Stomach (tissue), 9 donors: ENCODE results near the gene ZDHHC18. TPM values are rescaled to one million over a fixed set of nuclear protein-coding genes. Genes with fewer than 3 reads are reported as not detected.
"Not testable (repeated sequence)": the region's sequence is repeated elsewhere in the genome, so short reads cannot be mapped to it uniquely, and the experiment has no call there.

ENCODE experiments used
- DNase-seq, 2 donors: peaks; one replicate each; pipeline versions ENCODE4 v3.0.0 to v3.0.0-alpha.2; 2013 to 2019
- H3K27ac ChIP-seq, 5 donors: fragments of 200-600 bp in 4 of 5; sonication (generic) in 4 of 5; one replicate each; pipeline ENCODE4 v1.5.1; 2013 to 2019; ENCODE audit warnings: mild to moderate bottlenecking in 1 of 5, moderate library complexity in 1 of 5
- H3K27me3 ChIP-seq, 3 donors: fragments of 200-600 bp; sonication (generic); one replicate each; pipeline ENCODE4 v1.5.1; 2017 to 2019; ENCODE audit warnings: mixed run types in 1 of 3
- H3K36me3 ChIP-seq, 4 donors: fragments of 200-600 bp; sonication (generic); 1 replicate in 3 of 4; 2 replicates in 1 of 4; pipeline ENCODE4 v1.5.1; 2016 to 2019
- H3K4me1 ChIP-seq, 4 donors: fragments of 200-600 bp; sonication (generic); one replicate each; pipeline ENCODE4 v1.5.1; 2016 to 2019
- H3K4me3 ChIP-seq, 4 donors: fragments of 200-600 bp; sonication (generic) in 3 of 4; one replicate each; pipeline ENCODE4 v1.5.1; 2016 to 2019; ENCODE audit warnings: mild to moderate bottlenecking in 1 of 4
- H3K9me3 ChIP-seq, 4 donors: fragments of 200-600 bp; sonication (generic); one replicate each; pipeline ENCODE4 v1.5.1; 2016 to 2019
- EP300 ChIP-seq: sonication (generic); formaldehyde crosslinking; IDR thresholded peaks from one replicate; pipeline ENCODE4 v1.6.1; 2017; ENCODE audit warnings: antibody characterized with exemption
- POLR2A ChIP-seq, 4 donors: fragments of 450-650 bp; IDR thresholded peaks; one replicate each; pipeline ENCODE4 v1.6.1; 2016; ENCODE audit warnings: antibody characterized with exemption in 4 of 4, control low read depth in 2 of 4, mild to moderate bottlenecking in 1 of 4, moderate library complexity in 1 of 4
- POLR2AphosphoS5 ChIP-seq, 3 donors: sonication (generic); formaldehyde crosslinking; IDR thresholded peaks; one replicate each; pipeline ENCODE4 v1.6.1; 2016; ENCODE audit warnings: antibody characterized with exemption in 3 of 3
- WGBS, 5 donors: extraction: QIAGEN DNeasy Blood & Tissue Kit in 3 of 5; methylation state at CpG; one replicate each; pipeline versions ENCODE4 v1.1.5 to v1.1.7; 2013 to 2018; 5-methylcytosine and 5-hydroxymethylcytosine counted together
- intact Hi-C: fragments of 100-400 bp; cut with DNase I; formaldehyde crosslinking; loops from one replicate; pipeline ENCODE4 v1.15.1; 2023; ENCODE audit warnings: low total_unique reads
- polyA plus RNA-seq, 3 donors: library from polyadenylated mRNA; stranded (reverse); fragments of 200-250 nt; gene quantifications; one replicate each; pipeline ENCODE4 v1.2.3, GENCODE V29; 2013
- total RNA-seq, 5 donors: library from RNA; depleted of rRNA; stranded (reverse); fragments of >200 nt; gene quantifications; one replicate each; pipeline versions ENCODE4 v1.1.0 to v1.2.3, GENCODE V29; 2014 to 2016
- TF ChIP-seq, protein P1 (sequence below), 7 experiments: fragments of 450-650 bp in 4 of 7; fragments of 200-600 bp in 3 of 7; sonication (generic) in 3 of 7; IDR thresholded peaks; one replicate each; pipeline ENCODE4 v1.5.1; 2016 to 2019; ENCODE audit warnings: antibody characterized with exemption in 7 of 7, control low read depth in 2 of 7, mild to moderate bottlenecking in 1 of 7
- donor health status: healthy with polysubstance abuse.
- donor health status: Bipolar disorder and iron deficiency.
- donor health status: healthy.

Gene ZDHHC18
- total and polyA plus RNA-seq, 8 donors, result 5.2 to 81.7 (median 9.2) TPM

DNA sequence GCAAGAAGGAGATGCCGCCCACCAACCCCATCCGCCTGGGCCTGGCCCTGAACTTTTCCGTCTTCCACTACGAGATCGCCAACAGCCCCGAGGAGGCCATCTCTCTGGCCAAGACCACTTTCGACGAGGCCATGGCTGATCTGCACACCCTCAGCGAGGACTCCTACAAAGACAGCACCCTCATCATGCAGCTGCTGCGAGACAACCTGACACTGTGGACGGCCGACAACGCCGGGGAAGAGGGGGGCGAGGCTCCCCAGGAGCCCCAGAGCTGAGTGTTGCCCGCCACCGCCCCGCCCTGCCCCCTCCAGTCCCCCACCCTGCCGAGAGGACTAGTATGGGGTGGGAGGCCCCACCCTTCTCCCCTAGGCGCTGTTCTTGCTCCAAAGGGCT is 37.2 kb downstream of the ZDHHC18 start:
- 23 to 57% (median 45%) methylated on average over 11 to 20 of the region's 20 CpGs for WGBS, 5 donors
- TF ChIP-seq EP300, result no peak
- TF ChIP-seq POLR2AphosphoS5 (IDR thresholded peaks at IDR 0.05), result no peak
- TF ChIP-seq, protein P1, sequence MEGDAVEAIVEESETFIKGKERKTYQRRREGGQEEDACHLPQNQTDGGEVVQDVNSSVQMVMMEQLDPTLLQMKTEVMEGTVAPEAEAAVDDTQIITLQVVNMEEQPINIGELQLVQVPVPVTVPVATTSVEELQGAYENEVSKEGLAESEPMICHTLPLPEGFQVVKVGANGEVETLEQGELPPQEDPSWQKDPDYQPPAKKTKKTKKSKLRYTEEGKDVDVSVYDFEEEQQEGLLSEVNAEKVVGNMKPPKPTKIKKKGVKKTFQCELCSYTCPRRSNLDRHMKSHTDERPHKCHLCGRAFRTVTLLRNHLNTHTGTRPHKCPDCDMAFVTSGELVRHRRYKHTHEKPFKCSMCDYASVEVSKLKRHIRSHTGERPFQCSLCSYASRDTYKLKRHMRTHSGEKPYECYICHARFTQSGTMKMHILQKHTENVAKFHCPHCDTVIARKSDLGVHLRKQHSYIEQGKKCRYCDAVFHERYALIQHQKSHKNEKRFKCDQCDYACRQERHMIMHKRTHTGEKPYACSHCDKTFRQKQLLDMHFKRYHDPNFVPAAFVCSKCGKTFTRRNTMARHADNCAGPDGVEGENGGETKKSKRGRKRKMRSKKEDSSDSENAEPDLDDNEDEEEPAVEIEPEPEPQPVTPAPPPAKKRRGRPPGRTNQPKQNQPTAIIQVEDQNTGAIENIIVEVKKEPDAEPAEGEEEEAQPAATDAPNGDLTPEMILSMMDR (IDR thresholded peaks at IDR 0.05), result no peak
- TF ChIP-seq POLR2A (IDR thresholded peaks at IDR 0.05), result no peak
- Histone ChIP-seq H3K27ac (peak overlapping the region; percentile 88 to 99 (median 96)), H3K9me3 (no peaks in the 10 kb centered on the region), H3K27me3 (no peaks in the 10 kb centered on the region), H3K4me3 (peak overlapping the region; percentile 58 to 65 (median 61)), H3K36me3 (no peaks in the 10 kb centered on the region), H3K4me1 (peaks cover 16 to 36% (median 26%) of the 10 kb centered on the region in 4 donors)
- DNase-seq, result peak in 1 of 2 donors; percentile 17
- intact Hi-C loops, result no loop called here

DNA sequence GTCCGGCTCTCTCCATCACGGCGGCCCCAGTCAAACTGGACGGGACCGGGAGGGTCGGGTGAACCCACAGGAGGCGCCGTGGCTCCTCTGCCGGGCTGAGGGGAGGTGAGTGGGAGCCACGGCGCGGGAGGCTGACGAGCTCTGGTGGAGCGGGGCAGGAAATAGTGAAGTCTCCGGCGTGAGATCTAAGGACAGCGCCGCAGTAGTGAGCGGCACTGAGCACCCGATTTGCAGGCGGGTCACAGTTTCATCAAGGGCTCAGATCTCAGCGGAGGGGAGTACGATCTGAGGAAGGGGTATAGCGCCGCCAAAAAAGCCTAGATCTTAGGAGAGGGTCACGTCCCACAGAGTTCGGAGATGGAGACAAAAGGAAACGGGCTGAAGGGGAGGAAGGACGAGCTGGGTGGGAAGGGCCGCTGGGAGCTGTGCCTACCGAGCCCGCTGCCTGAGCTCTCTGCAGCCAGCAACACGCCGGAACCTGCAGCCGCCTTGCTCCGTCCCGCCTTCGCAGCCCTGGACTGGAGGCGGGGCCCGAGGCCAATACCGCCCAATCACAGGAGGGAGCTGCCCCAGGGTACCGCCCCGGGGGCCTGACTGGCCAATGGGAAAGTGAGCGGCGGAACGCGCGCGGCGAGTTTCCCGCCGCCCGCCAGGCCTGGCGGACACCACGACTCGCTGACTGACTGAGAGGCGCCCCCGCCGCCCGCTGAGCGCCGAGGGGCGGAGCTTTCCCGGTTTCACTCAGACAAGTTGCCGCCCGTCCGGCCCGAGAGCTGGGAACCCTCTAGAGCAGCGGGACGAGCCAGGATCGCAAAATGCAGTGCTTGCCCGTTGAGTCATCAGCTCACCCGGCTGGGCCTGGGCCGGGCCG is 38.4 kb downstream of the ZDHHC18 start:
- TF ChIP-seq, protein P1 (IDR thresholded peaks at IDR 0.05), result no peak
- TF ChIP-seq POLR2A (IDR thresholded peaks at IDR 0.05) (peak in 1 of 4 donors; percentile 85), POLR2AphosphoS5 (IDR thresholded peaks at IDR 0.05) (peak; percentile 31 to 86 (median 82))
- peak overlapping the region; percentile 58 to 65 (median 61) for H3K4me3 ChIP-seq
- no peaks in the 10 kb centered on the region for H3K27me3 ChIP-seq
- WGBS, 5 donors, result 0 to 1% (median 0%) methylated on average over 24 to 75 of the region's 75 CpGs
- peak; percentile 97 to 99 for DNase-seq
- H3K36me3 ChIP-seq, result no peaks in the 10 kb centered on the region
- H3K27ac ChIP-seq, result peak overlapping the region; percentile 92 to 99 (median 96)
- H3K9me3 ChIP-seq, result no peaks in the 10 kb centered on the region
- peaks cover 16 to 36% (median 26%) of the 10 kb centered on the region in 4 donors for H3K4me1 ChIP-seq
- intact Hi-C loops, result no loop called here

DNA sequence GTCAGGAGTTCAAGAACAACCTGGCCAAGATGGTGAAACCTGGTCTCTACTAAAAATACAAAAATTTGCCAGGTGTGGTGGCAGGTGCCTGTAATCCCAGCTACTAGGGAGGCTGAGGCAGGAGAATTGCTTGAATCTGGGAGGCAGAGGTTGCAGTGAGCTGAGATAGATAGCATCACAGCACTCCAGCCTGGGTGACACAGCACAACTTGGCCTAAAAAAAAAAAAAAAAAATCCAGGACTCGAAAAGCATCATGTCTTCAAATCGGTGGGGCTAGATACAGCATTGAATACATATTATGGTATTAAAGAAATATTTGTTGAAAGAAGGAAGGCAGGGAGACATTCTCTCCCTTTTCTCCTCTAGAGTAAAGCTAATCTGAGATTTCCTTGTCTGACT is 46.6 kb downstream of the ZDHHC18 start:
- WGBS, 5 donors, result 58 to 84% (median 78%) methylated on average over 2 of the region's 2 CpGs
- not testable (repeated sequence) for H3K4me1 ChIP-seq, DNase-seq, H3K27me3 ChIP-seq, H3K27ac ChIP-seq, H3K9me3 ChIP-seq, H3K4me3 ChIP-seq
- intact Hi-C loops, result loop anchor here (10.0 kb wide), 1 partner anchor 58 kb away; no protein-coding TSS in a partner anchor
- peaks cover 9 to 29% (median 25%) of the 10 kb centered on the region in 4 donors for H3K36me3 ChIP-seq

DNA sequence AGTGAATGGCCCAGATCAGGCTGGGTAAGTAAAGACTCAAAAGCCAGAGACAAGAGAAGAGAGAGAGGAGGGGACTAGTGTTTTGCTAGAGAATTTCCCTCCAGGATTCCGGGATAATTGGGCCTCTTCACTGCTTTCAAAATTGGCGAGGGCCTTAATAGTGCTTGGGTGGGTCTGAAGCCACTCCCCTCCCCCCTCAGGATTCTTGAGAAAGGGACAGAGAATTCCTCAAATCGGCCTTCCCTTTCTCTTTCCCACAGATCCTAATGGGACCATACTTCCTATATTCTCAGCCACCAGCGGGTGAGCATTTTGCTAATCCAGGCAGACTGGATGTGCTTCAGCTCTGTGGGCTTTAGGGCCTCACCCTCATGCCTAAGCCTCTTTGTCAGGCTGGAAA is 48.4 kb downstream of the ZDHHC18 start:
- Histone ChIP-seq H3K4me1 (peaks cover 0 to 8% (median 3%) of the 10 kb centered on the region in 4 donors), H3K4me3 (no peak overlapping the region), H3K27me3 (no peaks in the 10 kb centered on the region), H3K27ac (no peak overlapping the region), H3K36me3 (peaks cover 21 to 47% (median 43%) of the 10 kb centered on the region in 4 donors), H3K9me3 (no peaks in the 10 kb centered on the region)
- intact Hi-C loops, result loop anchor here (10.0 kb wide), 1 partner anchor 60 kb away; no protein-coding TSS in a partner anchor
- TF ChIP-seq, protein P1 (IDR thresholded peaks at IDR 0.05), result no peak
- TF ChIP-seq POLR2A (IDR thresholded peaks at IDR 0.05) (no peak), POLR2AphosphoS5 (IDR thresholded peaks at IDR 0.05) (no peak), EP300 (no peak)
- no peak for DNase-seq
- 68 to 77% (median 73%) methylated on average over 4 of the region's 4 CpGs for whole genome bisulfite sequencing, 5 donors
